ENCODE measurements around the gene B3GAT1. TPM values are rescaled to one million over a fixed set of nuclear protein-coding genes. Genes with fewer than 3 reads are reported as not detected.
A peak's percentile ranks its signal among the peaks of the same experiment; 100 is the strongest.

Gene B3GAT1
- total RNA-seq, 2 donors from 2014 or later = 0.16 TPM; not detected in 1

DNA sequence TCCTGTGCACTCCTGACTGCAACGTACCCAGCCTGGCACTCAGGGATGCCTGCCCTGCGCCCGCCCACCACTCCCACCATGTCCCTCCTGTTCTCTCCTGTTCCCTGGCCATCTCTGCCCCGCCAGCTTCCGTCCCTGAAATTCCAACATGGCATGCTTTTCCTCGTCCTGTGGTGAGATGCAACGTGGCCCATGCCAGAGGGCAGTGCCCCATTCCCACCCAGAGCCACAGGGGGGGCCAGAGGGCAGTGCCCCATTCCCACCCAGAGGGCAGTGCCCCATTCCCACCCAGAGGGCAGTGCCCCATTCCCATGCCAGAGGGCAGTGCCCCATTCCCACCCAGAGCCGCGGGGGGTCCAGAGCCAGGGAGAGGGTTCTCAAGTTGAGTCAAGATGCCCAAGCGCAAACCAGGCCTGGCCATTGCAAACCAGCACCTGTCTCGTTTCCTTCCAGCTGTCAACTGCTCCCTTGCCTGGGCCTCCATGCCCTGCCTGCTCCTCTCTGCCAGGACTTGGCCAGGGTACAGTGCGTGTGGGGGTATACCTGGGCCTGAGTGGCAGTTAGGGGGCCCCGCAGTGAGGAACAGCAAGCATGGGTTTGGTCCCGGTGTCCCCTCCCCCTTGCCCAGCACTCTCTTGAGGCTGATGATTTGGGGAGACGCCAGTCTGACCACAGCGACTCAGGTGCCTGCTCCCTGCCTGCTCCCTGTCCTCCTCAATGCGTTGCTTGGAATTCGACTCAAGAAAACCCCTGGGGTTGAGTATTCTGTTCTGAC is 14.6 kb downstream of the B3GAT1 start:
- H3K27ac ChIP-seq = no peak overlapping the region
- H3K4me1 ChIP-seq = no peaks in the 10 kb centered on the region
- no peak for DNase-seq (ENCODE audit: low spot score)
- H3K27me3 ChIP-seq = no peaks in the 10 kb centered on the region
- H3K9me3 ChIP-seq = no peaks in the 10 kb centered on the region
- TF ChIP-seq, protein P1, sequence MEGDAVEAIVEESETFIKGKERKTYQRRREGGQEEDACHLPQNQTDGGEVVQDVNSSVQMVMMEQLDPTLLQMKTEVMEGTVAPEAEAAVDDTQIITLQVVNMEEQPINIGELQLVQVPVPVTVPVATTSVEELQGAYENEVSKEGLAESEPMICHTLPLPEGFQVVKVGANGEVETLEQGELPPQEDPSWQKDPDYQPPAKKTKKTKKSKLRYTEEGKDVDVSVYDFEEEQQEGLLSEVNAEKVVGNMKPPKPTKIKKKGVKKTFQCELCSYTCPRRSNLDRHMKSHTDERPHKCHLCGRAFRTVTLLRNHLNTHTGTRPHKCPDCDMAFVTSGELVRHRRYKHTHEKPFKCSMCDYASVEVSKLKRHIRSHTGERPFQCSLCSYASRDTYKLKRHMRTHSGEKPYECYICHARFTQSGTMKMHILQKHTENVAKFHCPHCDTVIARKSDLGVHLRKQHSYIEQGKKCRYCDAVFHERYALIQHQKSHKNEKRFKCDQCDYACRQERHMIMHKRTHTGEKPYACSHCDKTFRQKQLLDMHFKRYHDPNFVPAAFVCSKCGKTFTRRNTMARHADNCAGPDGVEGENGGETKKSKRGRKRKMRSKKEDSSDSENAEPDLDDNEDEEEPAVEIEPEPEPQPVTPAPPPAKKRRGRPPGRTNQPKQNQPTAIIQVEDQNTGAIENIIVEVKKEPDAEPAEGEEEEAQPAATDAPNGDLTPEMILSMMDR (IDR thresholded peaks at IDR 0.05) = no peak
- no peak overlapping the region for H3K4me3 ChIP-seq
- no peaks in the 10 kb centered on the region for H3K36me3 ChIP-seq

DNA sequence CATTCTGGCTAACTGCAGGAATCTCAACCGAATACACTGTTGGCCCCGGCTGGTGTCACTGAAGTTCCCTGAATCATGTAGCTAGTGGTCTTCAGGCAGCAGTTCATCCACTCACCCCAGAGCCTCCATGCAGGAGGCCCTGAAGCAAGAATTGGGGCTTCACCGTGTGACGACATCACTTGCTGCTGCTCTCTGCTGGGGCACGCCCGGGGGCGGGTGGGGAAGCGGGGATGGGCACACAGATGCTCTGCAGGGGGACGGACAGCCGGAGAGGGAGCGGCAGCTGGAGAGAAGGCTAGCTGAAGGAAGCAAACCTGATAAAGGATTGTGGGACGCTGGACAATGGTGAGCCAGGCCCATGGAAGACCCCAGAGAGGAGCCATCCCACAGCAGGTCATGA is 17.0 kb downstream of the B3GAT1 start:
- Histone ChIP-seq H3K27ac (no peak overlapping the region), H3K4me1 (no peaks in the 10 kb centered on the region), H3K9me3 (no peaks in the 10 kb centered on the region), H3K36me3 (no peaks in the 10 kb centered on the region), H3K27me3 (no peaks in the 10 kb centered on the region), H3K4me3 (no peak overlapping the region)
- TF ChIP-seq, protein P1 (IDR thresholded peaks at IDR 0.05) = no peak
- DNase-seq (ENCODE audit: low spot score) = no peak

DNA sequence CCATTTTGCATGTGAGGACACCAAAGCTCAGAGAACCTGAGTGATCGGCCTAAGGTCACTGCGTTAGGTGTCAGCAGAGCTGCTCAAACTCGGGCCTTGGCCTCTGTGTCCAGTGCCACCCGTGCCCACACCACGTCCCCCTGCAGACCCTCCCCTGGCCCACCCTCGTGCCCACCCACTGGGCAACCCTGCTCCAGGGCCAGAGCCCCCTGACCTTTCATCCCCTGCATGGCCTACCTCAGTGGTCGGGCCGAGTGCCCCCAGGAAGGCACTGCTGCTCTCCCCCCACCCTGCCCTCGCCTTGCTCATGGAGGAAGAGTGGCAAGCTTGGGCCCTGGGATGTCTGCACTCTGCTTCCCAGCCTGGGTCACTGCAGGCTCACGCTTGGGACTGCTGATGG is 17.7 kb downstream of the B3GAT1 start:
- Histone ChIP-seq H3K36me3 (no peaks in the 10 kb centered on the region), H3K4me1 (no peaks in the 10 kb centered on the region), H3K27me3 (no peaks in the 10 kb centered on the region), H3K4me3 (no peak overlapping the region), H3K9me3 (no peaks in the 10 kb centered on the region), H3K27ac (no peak overlapping the region)
- TF ChIP-seq, protein P1 (IDR thresholded peaks at IDR 0.05) = no peak
- DNase-seq (ENCODE audit: low spot score) = no peak

DNA sequence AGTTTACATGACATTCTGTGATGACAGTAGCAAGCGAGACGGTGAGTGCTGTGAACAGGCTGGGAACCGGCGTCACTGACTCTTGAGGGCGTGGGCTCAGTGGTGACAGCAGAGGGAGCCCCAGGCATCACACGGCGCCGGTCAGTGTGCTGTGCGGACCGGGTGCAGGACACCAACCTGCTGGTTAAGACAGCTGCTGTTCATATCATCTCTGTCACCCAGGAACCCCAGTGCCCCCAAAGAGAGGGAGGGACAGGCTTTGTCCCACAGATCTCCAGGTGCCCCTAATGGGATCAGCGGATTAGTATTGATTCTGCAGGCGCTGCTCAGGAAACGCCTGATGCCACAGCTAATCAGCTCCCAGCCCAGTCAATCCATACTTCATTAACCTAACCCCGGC is 18.4 kb downstream of the B3GAT1 start:
- no peak overlapping the region for H3K27ac ChIP-seq
- TF ChIP-seq, protein P1 (IDR thresholded peaks at IDR 0.05) = peak in 1 of 2 donors; percentile 23
- DNase-seq (ENCODE audit: low spot score) = no peak
- H3K27me3 ChIP-seq = no peaks in the 10 kb centered on the region
- no peaks in the 10 kb centered on the region for H3K36me3 ChIP-seq
- no peak overlapping the region for H3K4me3 ChIP-seq
- no peaks in the 10 kb centered on the region for H3K4me1 ChIP-seq
- no peaks in the 10 kb centered on the region for H3K9me3 ChIP-seq

DNA sequence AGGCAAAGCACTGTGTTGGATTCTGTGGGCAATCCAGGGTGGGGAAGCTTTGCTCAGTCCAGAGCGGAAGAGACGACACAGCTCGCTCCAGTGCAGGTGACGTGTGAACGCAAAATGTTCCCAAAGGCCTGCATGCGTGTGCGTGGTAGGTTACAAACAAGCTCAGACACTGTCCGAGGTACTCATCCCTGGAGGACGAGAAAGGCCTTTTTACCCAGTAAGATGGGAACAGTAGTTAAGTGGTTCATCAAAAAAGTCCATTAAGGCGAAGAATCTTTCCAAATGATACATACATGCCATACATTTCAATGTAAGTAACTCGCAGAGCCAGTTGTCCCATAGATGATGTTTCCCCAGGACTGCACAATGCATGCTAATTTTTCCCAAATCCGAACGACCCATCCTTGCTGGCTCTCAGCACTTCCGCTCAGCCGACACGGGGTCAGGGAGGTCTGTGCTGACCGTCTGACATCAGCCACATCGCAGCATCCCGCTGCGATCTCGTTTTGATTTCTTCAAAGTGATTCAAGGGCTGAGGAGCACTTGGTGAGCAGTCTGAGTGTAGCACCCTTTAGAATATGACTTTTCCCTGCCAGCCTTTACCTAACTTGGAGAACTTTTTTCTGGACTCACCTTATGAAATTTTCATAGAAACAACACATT is 19.0 kb downstream of the B3GAT1 start:
- no peak for DNase-seq (ENCODE audit: low spot score)
- Histone ChIP-seq H3K4me3 (no peak overlapping the region), H3K36me3 (no peaks in the 10 kb centered on the region), H3K9me3 (no peaks in the 10 kb centered on the region), H3K27ac (no peak overlapping the region), H3K4me1 (no peaks in the 10 kb centered on the region), H3K27me3 (no peaks in the 10 kb centered on the region)
- TF ChIP-seq, protein P1 (IDR thresholded peaks at IDR 0.05) = no peak

Measured in right atrium auricular region (tissue), 2 donors.